ENCODE measurements around the gene UTP20.
"Not testable (repeated sequence)": the region's sequence is repeated elsewhere in the genome, so short reads cannot be mapped to it uniquely, and the experiment has no call there.

The UTP20 gene

DNA sequence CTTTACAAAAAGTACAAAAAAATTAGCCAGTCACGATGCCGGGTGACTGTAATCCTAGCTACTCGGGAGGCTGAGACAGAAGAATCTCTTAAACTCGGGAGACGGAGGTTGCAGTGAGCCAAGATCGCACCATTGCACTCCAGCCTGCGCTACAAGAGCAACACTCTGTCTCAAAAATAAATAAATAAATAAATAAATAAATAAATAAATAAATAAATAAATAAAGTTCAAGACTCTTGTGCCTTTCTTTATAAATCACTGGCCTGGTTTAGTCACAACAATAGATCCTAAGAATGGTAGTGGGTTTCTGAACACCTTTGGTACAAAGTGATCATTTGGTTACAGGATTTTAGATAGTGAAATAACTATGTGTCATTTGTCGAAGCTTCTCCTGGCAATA is 81.5 kb downstream of the UTP20 start:
- Histone ChIP-seq H3K4me1 (ENCODE audit: control insufficient read depth, insufficient read depth, low read length) (no peaks in the 10 kb centered on the region), H3K36me3 (ENCODE audit: control insufficient read depth in 2 of 2, insufficient read depth in 2 of 2, low read length in 2 of 2) (peaks cover 30 to 38% of the 10 kb centered on the region in 2 donors), H3K4me3 (ENCODE audit: low read length in 2 of 2) (no peak overlapping the region), H3K27ac (ENCODE audit: low read length) (no peak overlapping the region), H3K27me3 (ENCODE audit: control insufficient read depth in 1 of 2, insufficient read depth in 2 of 2, low read length in 2 of 2) (no peaks in the 10 kb centered on the region), H3K9me3 (ENCODE audit: control insufficient read depth in 2 of 2, low read length in 2 of 2) (no peaks in the 10 kb centered on the region), H3K9ac (ENCODE audit: low read length in 2 of 2) (no peak overlapping the region)

DNA sequence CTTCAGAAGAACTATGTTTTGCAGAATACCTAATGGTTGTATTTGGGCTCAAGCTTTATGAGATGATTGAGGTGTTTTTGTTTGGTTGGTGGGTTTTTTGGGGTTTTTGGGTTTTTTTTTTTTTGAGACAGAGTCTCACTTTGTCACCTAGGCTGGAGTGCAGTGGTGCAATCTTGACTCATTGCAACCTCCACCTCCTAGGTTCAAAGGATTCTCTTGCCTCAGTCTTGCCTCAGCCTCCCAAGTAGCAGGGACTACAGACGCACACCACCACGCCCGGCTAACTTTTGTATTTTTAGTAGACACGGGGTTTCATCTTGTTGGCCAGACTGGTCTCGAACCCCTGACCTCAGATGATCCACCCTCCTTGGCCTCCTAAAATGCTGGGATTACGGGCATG is 88.1 kb downstream of the UTP20 start:
- no peak overlapping the region for H3K4me3 ChIP-seq (ENCODE audit: low read length in 2 of 2)
- peaks cover 38 to 54% of the 10 kb centered on the region in 2 donors for H3K36me3 ChIP-seq (ENCODE audit: control insufficient read depth in 2 of 2, insufficient read depth in 2 of 2, low read length in 2 of 2)
- H3K27ac ChIP-seq (ENCODE audit: low read length): no peak overlapping the region
- no peaks in the 10 kb centered on the region for H3K4me1 ChIP-seq (ENCODE audit: control insufficient read depth, insufficient read depth, low read length)
- H3K9me3 ChIP-seq (ENCODE audit: control insufficient read depth in 2 of 2, low read length in 2 of 2): no peaks in the 10 kb centered on the region
- H3K27me3 ChIP-seq (ENCODE audit: control insufficient read depth in 1 of 2, insufficient read depth in 2 of 2, low read length in 2 of 2): no peaks in the 10 kb centered on the region
- H3K9ac ChIP-seq (ENCODE audit: low read length in 2 of 2): no peak overlapping the region

DNA sequence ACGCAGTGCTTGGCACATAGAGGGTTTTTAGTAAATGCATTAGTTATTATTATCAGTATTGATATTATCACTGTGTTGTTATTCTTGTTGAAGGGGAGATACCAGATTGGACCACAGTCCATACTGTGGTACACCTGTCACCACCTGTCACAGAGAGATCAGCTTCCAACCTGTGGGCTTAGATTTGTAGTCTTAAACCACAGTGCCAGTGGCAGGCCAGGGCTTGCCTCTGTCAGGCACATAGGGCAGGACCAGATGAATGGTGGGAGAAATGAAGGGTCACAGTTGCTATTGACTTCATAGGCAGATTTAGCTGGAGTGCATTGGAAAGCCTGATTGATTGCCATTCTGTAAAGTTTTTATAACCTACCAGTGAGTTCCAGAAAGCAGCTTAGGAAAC is 92.5 kb downstream of the UTP20 start:
- no peaks in the 10 kb centered on the region for H3K9me3 ChIP-seq (ENCODE audit: control insufficient read depth in 2 of 2, low read length in 2 of 2)
- H3K4me3 ChIP-seq (ENCODE audit: low read length in 2 of 2): no peak overlapping the region
- H3K36me3 ChIP-seq (ENCODE audit: control insufficient read depth in 2 of 2, insufficient read depth in 2 of 2, low read length in 2 of 2): peaks cover 32 to 48% of the 10 kb centered on the region in 2 donors
- H3K4me1 ChIP-seq (ENCODE audit: control insufficient read depth, insufficient read depth, low read length): no peaks in the 10 kb centered on the region
- H3K27me3 ChIP-seq (ENCODE audit: control insufficient read depth in 1 of 2, insufficient read depth in 2 of 2, low read length in 2 of 2): no peaks in the 10 kb centered on the region
- no peak overlapping the region for H3K27ac ChIP-seq (ENCODE audit: low read length)
- H3K9ac ChIP-seq (ENCODE audit: low read length in 2 of 2): no peak overlapping the region

DNA sequence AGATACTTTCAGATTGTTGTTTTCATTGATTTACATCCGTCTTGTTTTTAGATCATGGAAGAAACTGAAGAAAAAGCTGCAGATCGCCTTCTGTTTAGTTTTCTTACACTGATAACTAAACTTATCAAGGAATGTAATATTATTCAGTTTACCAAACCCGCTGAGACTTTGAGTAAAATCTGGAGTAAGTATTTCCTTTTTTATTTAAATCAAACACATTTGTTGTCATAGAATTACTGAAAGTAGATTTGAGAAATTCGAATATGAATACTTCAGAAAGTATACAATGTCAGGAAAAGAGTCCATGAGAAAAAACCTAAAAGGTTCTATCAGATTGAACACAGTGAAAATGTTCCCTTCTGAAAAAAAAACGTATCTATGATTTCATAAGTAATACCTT is 95.7 kb downstream of the UTP20 start:
- Histone ChIP-seq H3K4me3 (ENCODE audit: low read length in 2 of 2) (no peak overlapping the region), H3K4me1 (ENCODE audit: control insufficient read depth, insufficient read depth, low read length) (no peaks in the 10 kb centered on the region), H3K9me3 (ENCODE audit: control insufficient read depth in 2 of 2, low read length in 2 of 2) (no peaks in the 10 kb centered on the region), H3K9ac (ENCODE audit: low read length in 2 of 2) (no peak overlapping the region), H3K36me3 (ENCODE audit: control insufficient read depth in 2 of 2, insufficient read depth in 2 of 2, low read length in 2 of 2) (peaks cover 23 to 38% of the 10 kb centered on the region in 2 donors), H3K27ac (ENCODE audit: low read length) (no peak overlapping the region), H3K27me3 (ENCODE audit: control insufficient read depth in 1 of 2, insufficient read depth in 2 of 2, low read length in 2 of 2) (no peaks in the 10 kb centered on the region)

GRCh38 chr12:101379149-101379548 is 99.2 kb downstream of the UTP20 start:
- no peaks in the 10 kb centered on the region for H3K27me3 ChIP-seq (ENCODE audit: control insufficient read depth in 1 of 2, insufficient read depth in 2 of 2, low read length in 2 of 2)
- no peak overlapping the region for H3K27ac ChIP-seq (ENCODE audit: low read length)
- no peak overlapping the region for H3K4me3 ChIP-seq (ENCODE audit: low read length in 2 of 2)
- no peaks in the 10 kb centered on the region for H3K4me1 ChIP-seq (ENCODE audit: control insufficient read depth, insufficient read depth, low read length)
- H3K9me3 ChIP-seq (ENCODE audit: control insufficient read depth in 2 of 2, low read length in 2 of 2): no peaks in the 10 kb centered on the region
- H3K9ac ChIP-seq (ENCODE audit: low read length in 2 of 2): no peak overlapping the region
- peaks cover 18 to 39% of the 10 kb centered on the region in 2 donors for H3K36me3 ChIP-seq (ENCODE audit: control insufficient read depth in 2 of 2, insufficient read depth in 2 of 2, low read length in 2 of 2)

DNA sequence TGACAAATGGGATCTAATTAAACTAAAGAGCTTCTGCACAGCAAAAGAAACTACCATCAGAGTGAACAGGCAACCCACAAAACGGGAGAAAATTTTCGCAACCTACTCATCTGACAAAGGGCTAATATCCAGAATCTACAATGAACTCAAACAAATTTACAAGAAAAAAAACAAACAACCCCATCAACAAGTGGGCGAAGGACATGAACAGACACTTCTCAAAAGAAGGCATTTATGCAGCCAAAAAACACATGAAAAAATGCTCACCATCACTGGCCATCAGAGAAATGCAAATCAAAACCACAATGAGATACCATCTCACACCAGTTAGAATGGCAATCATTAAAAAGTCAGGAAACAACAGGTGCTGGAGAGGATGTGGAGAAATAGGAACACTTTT is 111.3 kb downstream of the UTP20 start:
- H3K9ac ChIP-seq (ENCODE audit: low read length in 2 of 2); H3K4me3 ChIP-seq (ENCODE audit: low read length in 2 of 2): not testable (repeated sequence)

GRCh38 chr12:101407049-101407435 is 127.1 kb downstream of the UTP20 start:
- H3K4me3 ChIP-seq (ENCODE audit: low read length in 2 of 2): peak overlapping the region; percentile 94 to 98
- peaks cover 0 to 3% of the 10 kb centered on the region in 2 donors for H3K36me3 ChIP-seq (ENCODE audit: control insufficient read depth in 2 of 2, insufficient read depth in 2 of 2, low read length in 2 of 2)
- no peaks in the 10 kb centered on the region for H3K9me3 ChIP-seq (ENCODE audit: control insufficient read depth in 2 of 2, low read length in 2 of 2)
- H3K27ac ChIP-seq (ENCODE audit: low read length): peak overlapping the region; percentile 88
- H3K9ac ChIP-seq (ENCODE audit: low read length in 2 of 2): peak overlapping the region; percentile 97 to 99
- no peaks in the 10 kb centered on the region for H3K27me3 ChIP-seq (ENCODE audit: control insufficient read depth in 1 of 2, insufficient read depth in 2 of 2, low read length in 2 of 2)
- peaks cover 9% of the 10 kb centered on the region for H3K4me1 ChIP-seq (ENCODE audit: control insufficient read depth, insufficient read depth, low read length)

More for the DNA sequence above, 111.3 kb downstream of the UTP20 start:
- H3K9me3 ChIP-seq (ENCODE audit: control insufficient read depth in 2 of 2, low read length in 2 of 2); H3K4me1 ChIP-seq (ENCODE audit: control insufficient read depth, insufficient read depth, low read length); H3K27ac ChIP-seq (ENCODE audit: low read length); H3K27me3 ChIP-seq (ENCODE audit: control insufficient read depth in 1 of 2, insufficient read depth in 2 of 2, low read length in 2 of 2): not testable (repeated sequence)
- H3K36me3 ChIP-seq (ENCODE audit: control insufficient read depth in 2 of 2, insufficient read depth in 2 of 2, low read length in 2 of 2): peaks cover 25 to 27% of the 10 kb centered on the region in 2 donors

GRCh38 chr12:101407436-101408345 is 127.8 kb downstream of the UTP20 start, which contains the start of gene ARL1:
ARL1 (minus strand) TSS chr12:101407772; CDS start chr12:101407645, 127 bp downstream.
- H3K4me1 ChIP-seq (ENCODE audit: control insufficient read depth, insufficient read depth, low read length): peaks cover 9% of the 10 kb centered on the region
- no peaks in the 10 kb centered on the region for H3K9me3 ChIP-seq (ENCODE audit: control insufficient read depth in 2 of 2, low read length in 2 of 2)
- H3K36me3 ChIP-seq (ENCODE audit: control insufficient read depth in 2 of 2, insufficient read depth in 2 of 2, low read length in 2 of 2): peaks cover 0 to 3% of the 10 kb centered on the region in 2 donors
- H3K27me3 ChIP-seq (ENCODE audit: control insufficient read depth in 1 of 2, insufficient read depth in 2 of 2, low read length in 2 of 2): no peaks in the 10 kb centered on the region
- peak within 1 kb of the TSS; percentile 94 to 98 for H3K4me3 ChIP-seq (ENCODE audit: low read length in 2 of 2)
- H3K27ac ChIP-seq (ENCODE audit: low read length): peak within 1 kb of the TSS; percentile 88
- peak within 1 kb of the TSS; percentile 97 to 99 for H3K9ac ChIP-seq (ENCODE audit: low read length in 2 of 2)

- H3K27ac ChIP-seq (ENCODE audit: low read length); H3K4me3 ChIP-seq (ENCODE audit: low read length in 2 of 2); H3K27me3 ChIP-seq (ENCODE audit: control insufficient read depth in 1 of 2, insufficient read depth in 2 of 2, low read length in 2 of 2); H3K4me1 ChIP-seq (ENCODE audit: control insufficient read depth, insufficient read depth, low read length); H3K9ac ChIP-seq (ENCODE audit: low read length in 2 of 2); H3K9me3 ChIP-seq (ENCODE audit: control insufficient read depth in 2 of 2, low read length in 2 of 2); H3K36me3 ChIP-seq (ENCODE audit: control insufficient read depth in 2 of 2, insufficient read depth in 2 of 2, low read length in 2 of 2): not testable (repeated sequence)
Measured at GRCh38 chr12:101410169-101410568, 130.3 kb downstream of the UTP20 start.

- H3K4me3 ChIP-seq (ENCODE audit: low read length in 2 of 2): no peak overlapping the region
- H3K36me3 ChIP-seq (ENCODE audit: control insufficient read depth in 2 of 2, insufficient read depth in 2 of 2, low read length in 2 of 2): no peaks in the 10 kb centered on the region
- H3K9me3 ChIP-seq (ENCODE audit: control insufficient read depth in 2 of 2, low read length in 2 of 2): no peaks in the 10 kb centered on the region
- H3K9ac ChIP-seq (ENCODE audit: low read length in 2 of 2): no peak overlapping the region
- no peaks in the 10 kb centered on the region for H3K4me1 ChIP-seq (ENCODE audit: control insufficient read depth, insufficient read depth, low read length)
- H3K27ac ChIP-seq (ENCODE audit: low read length): no peak overlapping the region
- H3K27me3 ChIP-seq (ENCODE audit: control insufficient read depth in 1 of 2, insufficient read depth in 2 of 2, low read length in 2 of 2): no peaks in the 10 kb centered on the region
Measured at GRCh38 chr12:101414533-101415119, 134.7 kb downstream of the UTP20 start.

DNA sequence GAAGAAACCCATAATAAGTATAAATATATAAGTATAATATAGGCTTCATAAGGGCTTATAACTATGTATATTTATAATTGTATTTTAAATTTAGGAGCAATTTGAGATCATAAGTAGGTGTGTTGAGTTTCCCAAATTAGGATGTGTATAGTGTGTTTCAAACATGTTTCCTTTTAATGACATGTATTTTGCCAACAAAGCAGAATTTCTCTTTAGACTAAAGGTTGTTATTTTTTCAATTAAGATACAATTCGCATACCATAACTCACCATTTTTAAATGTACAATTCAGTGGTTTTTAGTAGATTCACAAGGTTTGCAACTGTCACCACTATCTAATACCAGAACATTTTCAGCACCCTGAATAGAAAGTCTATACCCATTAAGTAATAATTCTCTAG is 135.3 kb downstream of the UTP20 start:
- Histone ChIP-seq H3K9ac (ENCODE audit: low read length in 2 of 2) (no peak overlapping the region), H3K9me3 (ENCODE audit: control insufficient read depth in 2 of 2, low read length in 2 of 2) (no peaks in the 10 kb centered on the region), H3K27me3 (ENCODE audit: control insufficient read depth in 1 of 2, insufficient read depth in 2 of 2, low read length in 2 of 2) (no peaks in the 10 kb centered on the region), H3K36me3 (ENCODE audit: control insufficient read depth in 2 of 2, insufficient read depth in 2 of 2, low read length in 2 of 2) (no peaks in the 10 kb centered on the region), H3K4me1 (ENCODE audit: control insufficient read depth, insufficient read depth, low read length) (no peaks in the 10 kb centered on the region), H3K27ac (ENCODE audit: low read length) (no peak overlapping the region), H3K4me3 (ENCODE audit: low read length in 2 of 2) (no peak overlapping the region)

Measured in stomach smooth muscle (tissue), 2 donors.